ENCODE results near the gene PSAPL1.

DNA sequence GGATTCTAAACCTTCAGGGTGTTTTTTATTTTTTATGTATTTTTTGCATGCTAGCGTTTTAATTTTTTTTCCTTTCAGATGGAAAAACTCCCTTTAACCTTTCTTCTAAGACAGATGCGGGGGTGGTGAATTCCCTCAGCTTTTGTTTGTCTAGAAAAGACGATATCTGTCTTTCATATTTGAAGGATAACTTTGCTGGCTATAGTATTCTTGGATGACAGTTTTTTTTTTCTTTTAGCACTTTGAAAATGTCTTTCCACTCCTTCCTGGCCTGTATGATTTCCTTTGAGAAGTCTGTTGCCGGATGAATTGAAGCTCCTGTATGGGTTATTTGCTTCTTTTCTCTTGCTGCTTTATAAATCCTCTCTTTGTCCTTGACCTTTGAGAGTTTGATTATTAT, 26.6 kb downstream of the PSAPL1 start:
- TF ChIP-seq, protein P1, sequence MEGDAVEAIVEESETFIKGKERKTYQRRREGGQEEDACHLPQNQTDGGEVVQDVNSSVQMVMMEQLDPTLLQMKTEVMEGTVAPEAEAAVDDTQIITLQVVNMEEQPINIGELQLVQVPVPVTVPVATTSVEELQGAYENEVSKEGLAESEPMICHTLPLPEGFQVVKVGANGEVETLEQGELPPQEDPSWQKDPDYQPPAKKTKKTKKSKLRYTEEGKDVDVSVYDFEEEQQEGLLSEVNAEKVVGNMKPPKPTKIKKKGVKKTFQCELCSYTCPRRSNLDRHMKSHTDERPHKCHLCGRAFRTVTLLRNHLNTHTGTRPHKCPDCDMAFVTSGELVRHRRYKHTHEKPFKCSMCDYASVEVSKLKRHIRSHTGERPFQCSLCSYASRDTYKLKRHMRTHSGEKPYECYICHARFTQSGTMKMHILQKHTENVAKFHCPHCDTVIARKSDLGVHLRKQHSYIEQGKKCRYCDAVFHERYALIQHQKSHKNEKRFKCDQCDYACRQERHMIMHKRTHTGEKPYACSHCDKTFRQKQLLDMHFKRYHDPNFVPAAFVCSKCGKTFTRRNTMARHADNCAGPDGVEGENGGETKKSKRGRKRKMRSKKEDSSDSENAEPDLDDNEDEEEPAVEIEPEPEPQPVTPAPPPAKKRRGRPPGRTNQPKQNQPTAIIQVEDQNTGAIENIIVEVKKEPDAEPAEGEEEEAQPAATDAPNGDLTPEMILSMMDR (IDR thresholded peaks at IDR 0.05): no peak
- TF ChIP-seq POLR2A (IDR thresholded peaks at IDR 0.05; ENCODE audit: low read depth): no peak
- no peak for TF ChIP-seq EP300 (IDR thresholded peaks at IDR 0.05)
- no peak for TF ChIP-seq POLR2AphosphoS5 (IDR thresholded peaks at IDR 0.05)
